Fibroblast of the aortic adventitia (primary cell): ENCODE results near the gene CCDC78. TPM values are rescaled to one million over a fixed set of nuclear protein-coding genes. Genes with fewer than 3 reads are reported as not detected.

Experiments used
- DNase-seq: peaks from one replicate; pipeline ENCODE4 v3.0.0-alpha.2; 2010; ENCODE audit warnings: low read depth
- H3K4me3 ChIP-seq: 2 replicates; pipeline ENCODE4 v1.5.1; 2011; ENCODE audit warnings: low read depth, mild to moderate bottlenecking, control low read depth, low read length, moderate library complexity
- total RNA-seq: library from RNA; depleted of rRNA; stranded (reverse); fragments of >200 nt; gene quantifications from 2 replicates; pipeline ENCODE4 v1.2.3, GENCODE V29; 2012; ENCODE audit warnings: low replicate concordance
- TF ChIP-seq, protein P1 (sequence below): IDR thresholded peaks from 2 replicates; pipeline ENCODE4 v1.5.1; 2011; ENCODE audit warnings: mild to moderate bottlenecking, low read length, control low read depth, inconsistent platforms; ENCODE audit not compliant: insufficient read depth

The CCDC78 gene
- total RNA-seq, 1 donor = 1.8 TPM

DNA sequence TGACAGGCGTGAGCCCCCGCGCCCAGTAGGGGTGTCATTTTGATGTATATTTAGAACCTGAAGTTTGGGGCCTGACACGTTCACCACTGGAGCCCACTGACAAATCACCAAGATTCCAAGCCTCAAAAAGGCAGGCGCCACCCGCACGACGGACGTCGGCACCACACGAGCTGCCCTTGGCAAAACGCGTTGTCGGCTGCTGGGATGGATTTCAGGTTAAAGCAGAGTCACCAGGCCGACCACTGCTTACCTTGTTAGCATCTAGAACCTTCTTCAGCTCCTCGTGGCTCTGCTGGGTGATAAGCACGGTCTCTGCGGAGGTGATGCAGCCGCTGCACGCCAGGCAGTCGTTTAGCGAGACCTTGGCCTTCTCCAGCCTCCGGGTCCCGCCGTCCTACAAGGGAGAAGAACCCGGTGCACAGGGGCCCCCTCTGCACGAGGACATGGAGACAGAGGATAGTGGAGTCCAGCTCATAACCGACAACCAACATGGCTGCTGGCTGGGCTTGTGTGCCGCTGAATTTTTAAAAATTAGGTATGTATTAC is 10.8 kb upstream of the CCDC78 start:
- TF ChIP-seq, protein P1, sequence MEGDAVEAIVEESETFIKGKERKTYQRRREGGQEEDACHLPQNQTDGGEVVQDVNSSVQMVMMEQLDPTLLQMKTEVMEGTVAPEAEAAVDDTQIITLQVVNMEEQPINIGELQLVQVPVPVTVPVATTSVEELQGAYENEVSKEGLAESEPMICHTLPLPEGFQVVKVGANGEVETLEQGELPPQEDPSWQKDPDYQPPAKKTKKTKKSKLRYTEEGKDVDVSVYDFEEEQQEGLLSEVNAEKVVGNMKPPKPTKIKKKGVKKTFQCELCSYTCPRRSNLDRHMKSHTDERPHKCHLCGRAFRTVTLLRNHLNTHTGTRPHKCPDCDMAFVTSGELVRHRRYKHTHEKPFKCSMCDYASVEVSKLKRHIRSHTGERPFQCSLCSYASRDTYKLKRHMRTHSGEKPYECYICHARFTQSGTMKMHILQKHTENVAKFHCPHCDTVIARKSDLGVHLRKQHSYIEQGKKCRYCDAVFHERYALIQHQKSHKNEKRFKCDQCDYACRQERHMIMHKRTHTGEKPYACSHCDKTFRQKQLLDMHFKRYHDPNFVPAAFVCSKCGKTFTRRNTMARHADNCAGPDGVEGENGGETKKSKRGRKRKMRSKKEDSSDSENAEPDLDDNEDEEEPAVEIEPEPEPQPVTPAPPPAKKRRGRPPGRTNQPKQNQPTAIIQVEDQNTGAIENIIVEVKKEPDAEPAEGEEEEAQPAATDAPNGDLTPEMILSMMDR = no peak

DNA sequence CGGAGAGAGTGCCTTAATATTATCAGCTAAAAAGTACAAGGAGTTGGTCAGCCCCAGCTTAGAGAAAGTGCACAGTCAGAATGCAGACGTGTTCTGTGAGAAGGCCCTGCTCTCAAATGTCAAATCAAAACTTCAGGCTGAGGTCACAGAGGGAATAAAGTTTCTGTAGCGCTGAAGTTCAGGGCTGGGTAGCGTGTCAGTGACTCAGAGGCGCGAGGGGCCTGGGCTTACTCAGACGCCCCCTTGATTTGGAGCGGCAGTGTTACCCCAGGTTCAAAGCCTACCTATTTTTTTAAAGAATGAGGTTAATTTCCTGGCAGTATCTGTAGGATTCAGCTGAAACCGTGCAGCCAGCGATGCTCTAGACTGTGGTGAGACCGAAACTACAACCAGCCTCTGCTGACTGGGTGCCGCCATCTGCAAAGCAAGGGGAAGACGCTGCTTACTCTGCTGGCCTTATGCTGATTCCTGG is 9.8 kb upstream of the CCDC78 start:
- TF ChIP-seq, protein P1 = no peak
- no peak for DNase-seq
- H3K4me3 ChIP-seq = no peak overlapping the region

More for the DNA sequence above, 10.8 kb upstream of the CCDC78 start:
- H3K4me3 ChIP-seq = no peak overlapping the region
- no peak for DNase-seq

DNA sequence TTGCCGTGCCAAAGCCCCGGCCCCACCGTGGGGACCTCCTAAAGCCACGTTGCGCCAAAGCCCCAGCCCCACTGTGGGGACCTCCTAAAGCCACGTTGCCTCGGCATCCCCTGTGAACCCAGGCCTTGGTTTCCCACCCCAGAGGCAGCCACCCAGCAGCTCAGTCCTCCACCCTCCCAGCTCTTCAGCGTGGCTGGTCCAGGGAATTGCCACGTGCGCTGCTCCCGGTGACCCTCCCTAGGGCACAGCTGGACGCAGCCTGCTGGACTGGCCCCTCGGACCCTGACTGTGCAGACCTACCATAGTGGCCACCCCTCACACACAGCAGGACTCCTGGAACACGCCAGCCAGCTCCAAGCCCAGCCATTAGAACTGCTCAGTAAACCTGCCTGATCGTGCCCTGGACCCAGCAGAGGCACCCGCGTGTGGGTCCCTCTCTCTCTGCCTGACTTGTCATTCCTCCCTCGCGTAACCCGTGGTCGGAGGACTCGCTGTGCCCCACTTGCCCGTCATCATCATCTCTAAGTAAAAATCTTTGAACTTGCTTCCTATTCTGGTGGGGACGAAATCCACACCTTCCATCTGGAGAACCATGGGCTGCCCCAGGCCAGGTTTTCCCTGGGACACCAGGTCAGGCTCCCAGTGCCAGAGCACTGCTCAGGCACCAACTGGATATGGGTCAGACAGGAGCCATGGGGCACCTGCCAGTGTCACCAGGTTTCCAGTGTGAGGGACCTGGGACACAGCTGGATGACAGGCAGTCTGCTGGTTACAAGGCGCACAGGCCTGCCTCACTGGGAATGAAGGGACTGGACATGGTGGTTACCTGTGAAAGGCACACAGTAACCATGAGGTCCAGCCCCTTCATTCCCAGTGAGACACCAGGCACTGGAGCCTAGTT is 9.0 kb upstream of the CCDC78 start:
- DNase-seq = no peak
- no peak overlapping the region for H3K4me3 ChIP-seq
- TF ChIP-seq, protein P1 = no peak

DNA sequence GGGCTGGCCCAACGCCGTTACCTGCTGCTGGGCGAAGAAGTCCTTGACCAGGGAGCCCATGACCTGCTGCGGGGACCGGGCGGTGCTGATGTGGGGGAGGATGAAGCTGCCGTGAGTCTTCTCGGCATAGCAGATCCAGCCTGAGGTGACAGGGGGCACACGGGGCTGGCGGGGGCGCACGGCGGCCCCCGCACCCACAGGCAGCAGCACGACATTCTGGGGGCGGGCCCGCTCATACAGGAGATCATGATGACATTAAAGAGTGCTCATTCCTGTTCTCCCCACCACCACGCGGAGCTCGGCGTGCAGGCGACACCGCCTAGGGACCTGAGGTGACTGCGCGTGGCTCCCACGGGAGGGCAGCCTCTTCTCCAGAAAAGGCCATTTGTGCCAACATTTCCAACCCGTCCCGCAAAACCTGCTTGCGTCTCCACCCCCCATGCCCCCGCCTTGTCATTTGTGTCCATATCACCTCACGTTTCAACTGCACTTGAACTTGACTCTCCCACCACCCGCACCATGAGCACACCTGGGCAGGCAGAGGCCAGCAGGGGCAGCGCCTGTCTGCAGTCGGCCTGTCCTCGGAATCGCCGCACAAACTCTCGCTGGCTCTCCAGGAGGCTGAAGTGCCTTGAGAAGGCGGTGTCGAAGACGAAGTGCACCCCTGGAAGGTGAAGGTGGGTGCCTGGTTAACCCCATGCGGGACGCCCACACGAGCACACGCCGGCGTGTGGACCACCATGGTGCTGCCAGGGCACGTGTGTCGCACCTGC is 8.2 kb upstream of the CCDC78 start:
- TF ChIP-seq, protein P1 = no peak
- H3K4me3 ChIP-seq = no peak overlapping the region
- no peak for DNase-seq

DNA sequence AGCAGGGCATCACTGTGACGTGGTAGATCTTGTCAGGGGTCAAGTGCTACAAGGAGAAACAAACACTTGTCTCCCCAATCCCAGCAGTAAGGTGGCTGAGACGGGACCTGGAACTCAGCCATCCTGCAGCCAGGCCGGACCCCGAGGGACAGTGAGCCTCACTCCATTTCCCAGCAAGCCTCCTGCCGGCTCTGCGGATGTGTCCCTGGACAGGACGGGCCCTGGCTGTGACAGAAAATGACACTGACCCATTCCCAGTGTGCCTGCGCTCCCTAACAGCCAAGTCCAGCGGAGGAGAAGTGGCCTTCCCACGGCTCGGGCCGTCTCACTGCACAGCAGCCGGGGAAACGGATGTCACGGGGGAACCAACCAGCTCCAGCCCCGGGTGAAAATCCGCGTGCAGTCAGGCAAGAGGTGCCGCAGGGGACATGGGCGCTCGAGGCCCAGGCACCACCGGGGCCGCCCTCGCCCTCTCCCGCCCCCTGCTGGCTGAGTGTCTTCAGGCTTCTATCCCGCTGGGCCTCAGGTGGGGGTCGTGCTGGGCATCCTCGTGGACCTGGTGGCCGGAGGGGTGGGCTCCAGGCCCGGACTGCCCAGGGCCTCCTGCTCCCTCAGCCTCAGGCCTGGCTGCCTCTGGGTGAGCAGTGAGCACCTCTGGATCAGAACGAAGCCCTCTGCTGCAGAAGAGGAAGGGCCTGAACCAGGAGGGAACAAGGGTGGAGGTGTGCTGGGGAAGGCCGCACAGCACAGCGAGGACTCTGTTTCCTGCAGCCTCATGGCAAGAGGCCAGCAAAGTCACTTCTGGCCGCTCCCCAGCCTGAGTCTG is 7.4 kb upstream of the CCDC78 start:
- no peak overlapping the region for H3K4me3 ChIP-seq
- no peak for DNase-seq
- TF ChIP-seq, protein P1 = peak; percentile 40

DNA sequence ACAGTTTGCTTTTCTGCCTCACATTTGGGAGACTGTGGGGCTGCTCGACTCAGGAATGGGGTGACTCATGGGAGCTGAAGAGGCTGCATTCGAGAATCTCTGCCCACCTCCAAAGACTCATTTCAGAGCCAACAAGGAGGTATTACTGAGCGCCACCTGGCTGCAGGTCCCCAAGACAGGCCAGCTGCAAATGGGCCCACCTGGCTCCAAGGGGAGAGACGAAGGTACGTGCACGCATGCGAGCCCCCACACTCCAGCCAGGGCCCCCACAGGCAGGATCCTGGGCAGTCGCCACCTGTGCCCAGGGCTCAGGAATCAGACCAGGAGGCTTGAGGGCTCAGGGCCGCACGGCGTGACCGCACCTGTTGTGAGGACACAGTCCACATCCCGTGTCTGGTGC is 6.7 kb upstream of the CCDC78 start:
- H3K4me3 ChIP-seq = no peak overlapping the region
- TF ChIP-seq, protein P1 = no peak
- no peak for DNase-seq
